ENCODE results near the gene GMIP. TPM values are rescaled to one million over a fixed set of nuclear protein-coding genes. Genes with fewer than 3 reads are reported as not detected.
A peak's percentile ranks its signal among the peaks of the same experiment; 100 is the strongest.

The GMIP gene
- total RNA-seq, 1 experiment from 2014 or later = 6.6 TPM

GRCh38 chr19:19591133-19591825 lies 52.2 kb downstream of the GMIP start:
- peak; percentile 80 for DNase-seq (ENCODE audit: low read depth)
- in situ Hi-C loops (cut with HindIII; ENCODE audit: low pct_unique_long_range_greater_than_20kb, low sequenced_read_pairs) = no loop called here

- DNase-seq (ENCODE audit: low read depth) = no peak
- in situ Hi-C loops (cut with HindIII; ENCODE audit: low pct_unique_long_range_greater_than_20kb, low sequenced_read_pairs) = no loop called here
These were observed 54.9 kb downstream of the GMIP start for GRCh38 chr19:19588546-19588945.

GRCh38 chr19:19587771-19588170 lies 55.7 kb downstream of the GMIP start:
- in situ Hi-C loops (cut with HindIII; ENCODE audit: low pct_unique_long_range_greater_than_20kb, low sequenced_read_pairs) = no loop called here
- DNase-seq (ENCODE audit: low read depth) = no peak

- DNase-seq (ENCODE audit: low read depth) = no peak
- in situ Hi-C loops (cut with HindIII; ENCODE audit: low pct_unique_long_range_greater_than_20kb, low sequenced_read_pairs) = no loop called here
These were observed 59.1 kb downstream of the GMIP start for GRCh38 chr19:19584356-19584755.

GRCh38 chr19:19582471-19582870 lies 61.0 kb downstream of the GMIP start:
- in situ Hi-C loops (cut with HindIII; ENCODE audit: low pct_unique_long_range_greater_than_20kb, low sequenced_read_pairs) = no loop called here

GRCh38 chr19:19581391-19581790 lies 62.1 kb downstream of the GMIP start:
- in situ Hi-C loops (cut with HindIII; ENCODE audit: low pct_unique_long_range_greater_than_20kb, low sequenced_read_pairs) = no loop called here
- no peak for DNase-seq (ENCODE audit: low read depth)

More at GRCh38 chr19:19582471-19582870, 61.0 kb downstream of the GMIP start:
- DNase-seq (ENCODE audit: low read depth) = no peak

GRCh38 chr19:19580418-19580817 lies 63.0 kb downstream of the GMIP start:
- in situ Hi-C loops (cut with HindIII; ENCODE audit: low pct_unique_long_range_greater_than_20kb, low sequenced_read_pairs) = no loop called here
- DNase-seq (ENCODE audit: low read depth) = no peak

- no peak for DNase-seq (ENCODE audit: low read depth)
- in situ Hi-C loops (cut with HindIII; ENCODE audit: low pct_unique_long_range_greater_than_20kb, low sequenced_read_pairs) = no loop called here
These were observed 63.7 kb downstream of the GMIP start for GRCh38 chr19:19579533-19580361.

Other genes with a start within 250 kb of the GMIP start
- gene GATAD2A, start 238.0 kb downstream of the GMIP start, total RNA-seq (2014; rRNA removed; shearing (Covaris generic); ENCODE audit: low replicate concordance) = 29.2 and 35.1 TPM in 2 replicates
- gene TSSK6, start 128.1 kb downstream of the GMIP start, total RNA-seq (2014; rRNA removed; shearing (Covaris generic); ENCODE audit: low replicate concordance) = 4.1 and 7.7 TPM in 2 replicates
- gene NDUFA13, start 127.4 kb downstream of the GMIP start, total RNA-seq (2014; rRNA removed; shearing (Covaris generic); ENCODE audit: low replicate concordance) = 303 and 326 TPM in 2 replicates
- 0.61 and 2.5 TPM in 2 replicates for gene YJEFN3, start 114.7 kb downstream of the GMIP start, total RNA-seq (2014; rRNA removed; shearing (Covaris generic); ENCODE audit: low replicate concordance)
- gene CILP2, start 105.4 kb downstream of the GMIP start, total RNA-seq (2014; rRNA removed; shearing (Covaris generic); ENCODE audit: low replicate concordance) = 0.20 TPM in 1 of 2 replicates, not detected in the other
- 1.9 and 2.6 TPM in 2 replicates for gene PBX4, start 25.0 kb downstream of the GMIP start, total RNA-seq (2014; rRNA removed; shearing (Covaris generic); ENCODE audit: low replicate concordance)
- 5.9 and 7.6 TPM in 2 replicates for gene LPAR2, start 15.4 kb downstream of the GMIP start, total RNA-seq (2014; rRNA removed; shearing (Covaris generic); ENCODE audit: low replicate concordance)
- gene ATP13A1, start 20.0 kb upstream of the GMIP start, total RNA-seq (2014; rRNA removed; shearing (Covaris generic); ENCODE audit: low replicate concordance) = 24.3 and 71.6 TPM in 2 replicates
- 2.3 and 5.3 TPM in 2 replicates for gene ZNF101, start 25.2 kb upstream of the GMIP start, total RNA-seq (2014; rRNA removed; shearing (Covaris generic); ENCODE audit: low replicate concordance)
- 3.3 and 5.5 TPM in 2 replicates for gene ZNF14, start 89.5 kb upstream of the GMIP start, total RNA-seq (2014; rRNA removed; shearing (Covaris generic); ENCODE audit: low replicate concordance)
- gene ZNF506, start 178.1 kb upstream of the GMIP start, total RNA-seq (2014; rRNA removed; shearing (Covaris generic); ENCODE audit: low replicate concordance) = 19.8 and 28.9 TPM in 2 replicates
- 0.75 and 3.5 TPM in 2 replicates for gene ZNF253, start 222.2 kb upstream of the GMIP start, total RNA-seq (2014; rRNA removed; shearing (Covaris generic); ENCODE audit: low replicate concordance)